K562 (cell line): ENCODE measurements around the gene PCBP2.

Experiments
- ARNT ChIP-seq, 2 experiments: fragments of 450-650 bp; IDR thresholded peaks; 2 replicates each; pipeline ENCODE4 v1.6.1; 2016; ENCODE audit warnings: mild to moderate bottlenecking in 1 of 2
- CTCF ChIP-seq, 3 experiments: IDR thresholded peaks in 2 of 3; conservative IDR thresholded peaks in 1 of 3; 2 replicates each; pipeline ENCODE4 v1.5.1; 2011 to 2012; ENCODE audit warnings: low read length in 3 of 3, mild to moderate bottlenecking in 3 of 3, control low read depth in 2 of 3, improper control_type of control experiment in 1 of 3, inconsistent platforms in 1 of 3, low read depth in 1 of 3, mixed read lengths in 1 of 3, moderate library complexity in 1 of 3; ENCODE audit not compliant: insufficient read depth in 2 of 3
- FOXM1 ChIP-seq, 2 experiments: fragments of 450-650 bp in 1 of 2; sonication (generic) in 1 of 2; formaldehyde crosslinking in 1 of 2; IDR thresholded peaks; 2 replicates each; pipeline versions ENCODE4 v1.6.1 to v1.9.0; 2017 to 2022; ENCODE audit warnings: low read depth in 2 of 2, mild to moderate bottlenecking in 2 of 2, missing genetic modification reagents in 1 of 2, moderate library complexity in 1 of 2
- GATAD2A ChIP-seq: fragments of 450-650 bp; IDR thresholded peaks from 2 replicates; pipeline ENCODE4 v1.6.1; 2017
- MXD1 ChIP-seq: fragments of 250-450 bp; sonication (Bioruptor Pico); IDR thresholded peaks from 2 replicates; pipeline ENCODE4 v1.8.0; 2021; ENCODE audit warnings: borderline replicate concordance, mild to moderate bottlenecking, moderate library complexity; ENCODE audit not compliant: poor library complexity, severe bottlenecking
- POLR2A ChIP-seq: fragments of 450-650 bp; conservative IDR thresholded peaks from 2 replicates; pipeline ENCODE4 v1.6.1; 2016
- TARDBP ChIP-seq: fragments of 450-650 bp; IDR thresholded peaks from 2 replicates; pipeline ENCODE4 v1.6.1; 2016
- ZFP91 ChIP-seq: sonication (generic); formaldehyde crosslinking; IDR thresholded peaks from 2 replicates; pipeline ENCODE4 v1.8.0; 2022; ENCODE audit warnings: mild to moderate bottlenecking, missing genetic modification reagents
- ZNF609 ChIP-seq: sonication (generic); formaldehyde crosslinking; IDR thresholded peaks from 2 replicates; pipeline ENCODE4 v1.8.1; 2023; ENCODE audit warnings: missing genetic modification reagents, mild to moderate bottlenecking, borderline replicate concordance

- TF ChIP-seq FOXM1 (IDR thresholded peaks at IDR 0.05; ENCODE audit: low read depth) (no peak), FOXM1 (CRISPR knock-in tag; IDR thresholded peaks at IDR 0.05; ENCODE audit: low read depth) (no peak), ZNF609 (CRISPR knock-in tag) (no peak), POLR2A (no peak), CTCF (IDR thresholded peaks at IDR 0.05 in 2 of 3, conservative IDR thresholded peaks at IDR 0.05 in 1 of 3; ENCODE audit: insufficient read depth in 2 of 3, low read depth in 1 of 3, low read length in 3 of 3) (no peak), GATAD2A (no peak), ZFP91 (CRISPR knock-in tag) (no peak), MXD1 (no peak), ARNT (IDR thresholded peaks at IDR 0.05) (no peak), TARDBP (no peak)
Measured at GRCh38 chr12:53413485-53414204, 38.3 kb upstream of the PCBP2 start.
